ENCODE results near the gene EXOC6. TPM values are rescaled to one million over a fixed set of nuclear protein-coding genes. Genes with fewer than 3 reads are reported as not detected.

EXOC6 gene
- total and polyA plus RNA-seq, 2 of the 13 experiments (the other 11 are each of a cell fraction or from before 2014, with no cell fraction given) = 22.2 to 29.2 TPM

DNA sequence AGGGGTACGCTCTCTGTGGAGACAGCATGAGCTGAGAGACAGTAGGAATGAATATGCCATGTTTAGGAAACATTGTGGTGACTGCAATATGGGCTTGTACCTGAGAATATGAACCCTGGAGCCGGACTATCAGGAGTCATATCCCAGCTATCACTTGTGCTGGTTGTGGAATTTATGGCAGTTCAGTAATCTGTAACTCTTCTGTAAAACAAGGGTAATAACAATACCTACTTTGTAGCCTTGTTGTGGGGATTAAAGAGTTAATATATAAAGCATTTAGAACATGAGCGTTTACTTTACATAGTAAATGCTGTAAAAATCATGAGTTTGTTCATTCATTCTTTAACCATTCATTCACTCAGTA is 44.4 kb downstream of the EXOC6 start (continued):
- TF ChIP-seq HNRNPH1 (optimal IDR thresholded peaks at IDR 0.05; ENCODE audit: low read depth, low read length) (no peak), CENPX (CRISPR knock-in tag; IDR thresholded peaks at IDR 0.05) (no peak), ZNF292 (CRISPR knock-in tag; IDR thresholded peaks at IDR 0.05; ENCODE audit: borderline replicate concordance, low read depth) (no peak), ISL2 (CRISPR knock-in tag; IDR thresholded peaks at IDR 0.05) (no peak), CCAR2 (optimal IDR thresholded peaks at IDR 0.05; ENCODE audit: low read depth, low read length) (no peak), ARID2 (CRISPR knock-in tag; IDR thresholded peaks at IDR 0.05; ENCODE audit: borderline replicate concordance) (no peak), CAMTA2 (CRISPR knock-in tag; IDR thresholded peaks at IDR 0.05; ENCODE audit: borderline replicate concordance) (no peak)
- TF ChIP-seq, protein P1, sequence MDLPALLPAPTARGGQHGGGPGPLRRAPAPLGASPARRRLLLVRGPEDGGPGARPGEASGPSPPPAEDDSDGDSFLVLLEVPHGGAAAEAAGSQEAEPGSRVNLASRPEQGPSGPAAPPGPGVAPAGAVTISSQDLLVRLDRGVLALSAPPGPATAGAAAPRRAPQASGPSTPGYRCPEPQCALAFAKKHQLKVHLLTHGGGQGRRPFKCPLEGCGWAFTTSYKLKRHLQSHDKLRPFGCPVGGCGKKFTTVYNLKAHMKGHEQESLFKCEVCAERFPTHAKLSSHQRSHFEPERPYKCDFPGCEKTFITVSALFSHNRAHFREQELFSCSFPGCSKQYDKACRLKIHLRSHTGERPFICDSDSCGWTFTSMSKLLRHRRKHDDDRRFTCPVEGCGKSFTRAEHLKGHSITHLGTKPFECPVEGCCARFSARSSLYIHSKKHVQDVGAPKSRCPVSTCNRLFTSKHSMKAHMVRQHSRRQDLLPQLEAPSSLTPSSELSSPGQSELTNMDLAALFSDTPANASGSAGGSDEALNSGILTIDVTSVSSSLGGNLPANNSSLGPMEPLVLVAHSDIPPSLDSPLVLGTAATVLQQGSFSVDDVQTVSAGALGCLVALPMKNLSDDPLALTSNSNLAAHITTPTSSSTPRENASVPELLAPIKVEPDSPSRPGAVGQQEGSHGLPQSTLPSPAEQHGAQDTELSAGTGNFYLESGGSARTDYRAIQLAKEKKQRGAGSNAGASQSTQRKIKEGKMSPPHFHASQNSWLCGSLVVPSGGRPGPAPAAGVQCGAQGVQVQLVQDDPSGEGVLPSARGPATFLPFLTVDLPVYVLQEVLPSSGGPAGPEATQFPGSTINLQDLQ (CRISPR knock-in tag; IDR thresholded peaks at IDR 0.05) = no peak
- TF ChIP-seq, protein P2, sequence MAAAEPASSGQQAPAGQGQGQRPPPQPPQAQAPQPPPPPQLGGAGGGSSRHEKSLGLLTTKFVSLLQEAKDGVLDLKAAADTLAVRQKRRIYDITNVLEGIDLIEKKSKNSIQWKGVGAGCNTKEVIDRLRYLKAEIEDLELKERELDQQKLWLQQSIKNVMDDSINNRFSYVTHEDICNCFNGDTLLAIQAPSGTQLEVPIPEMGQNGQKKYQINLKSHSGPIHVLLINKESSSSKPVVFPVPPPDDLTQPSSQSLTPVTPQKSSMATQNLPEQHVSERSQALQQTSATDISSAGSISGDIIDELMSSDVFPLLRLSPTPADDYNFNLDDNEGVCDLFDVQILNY (CRISPR knock-in tag; conservative IDR thresholded peaks at IDR 0.05) = no peak
- TF ChIP-seq, protein P3, sequence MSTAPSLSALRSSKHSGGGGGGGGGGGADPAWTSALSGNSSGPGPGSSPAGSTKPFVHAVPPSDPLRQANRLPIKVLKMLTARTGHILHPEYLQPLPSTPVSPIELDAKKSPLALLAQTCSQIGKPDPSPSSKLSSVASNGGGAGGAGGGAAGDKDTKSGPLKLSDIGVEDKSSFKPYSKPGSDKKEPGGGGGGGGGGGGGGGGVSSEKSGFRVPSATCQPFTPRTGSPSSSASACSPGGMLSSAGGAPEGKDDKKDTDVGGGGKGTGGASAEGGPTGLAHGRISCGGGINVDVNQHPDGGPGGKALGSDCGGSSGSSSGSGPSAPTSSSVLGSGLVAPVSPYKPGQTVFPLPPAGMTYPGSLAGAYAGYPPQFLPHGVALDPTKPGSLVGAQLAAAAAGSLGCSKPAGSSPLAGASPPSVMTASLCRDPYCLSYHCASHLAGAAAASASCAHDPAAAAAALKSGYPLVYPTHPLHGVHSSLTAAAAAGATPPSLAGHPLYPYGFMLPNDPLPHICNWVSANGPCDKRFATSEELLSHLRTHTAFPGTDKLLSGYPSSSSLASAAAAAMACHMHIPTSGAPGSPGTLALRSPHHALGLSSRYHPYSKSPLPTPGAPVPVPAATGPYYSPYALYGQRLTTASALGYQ (CRISPR knock-in tag; IDR thresholded peaks at IDR 0.05) = no peak
